ENCODE measurements around the gene RER1. TPM values are rescaled to one million over a fixed set of nuclear protein-coding genes. Genes with fewer than 3 reads are reported as not detected.

Gene RER1
- total RNA-seq, 1 donor from 2014 or later = 99.3 TPM

GRCh38 chr1:2417083-2417832 lies 25.6 kb downstream of the RER1 start:
- H3K4me3 Mint-ChIP-seq (ENCODE audit: low read depth) = no peak overlapping the region
- TF ChIP-seq CTCF (IDR thresholded peaks at IDR 0.05; ENCODE audit: unreplicated experiment) = no peak

GRCh38 chr1:2417833-2418225 lies 26.2 kb downstream of the RER1 start:
- Mint-ChIP-seq H3K4me3 (ENCODE audit: low read depth) (no peak overlapping the region), H3K27me3 (peaks cover 41% of the 10 kb centered on the region), H3K36me3 (ENCODE audit: insufficient read depth) (no peaks in the 10 kb centered on the region), H3K9me3 (ENCODE audit: low read depth) (peaks cover 1% of the 10 kb centered on the region), H3K4me1 (ENCODE audit: low read depth) (peaks cover 6% of the 10 kb centered on the region), H3K27ac (no peak overlapping the region)
- no peak for DNase-seq (ENCODE audit: low spot score, unreplicated experiment)
- no peak for TF ChIP-seq CTCF (IDR thresholded peaks at IDR 0.05; ENCODE audit: unreplicated experiment)

More at GRCh38 chr1:2417083-2417832, 25.6 kb downstream of the RER1 start:
- no peak overlapping the region for H3K27ac Mint-ChIP-seq
- H3K36me3 Mint-ChIP-seq (ENCODE audit: insufficient read depth) = no peaks in the 10 kb centered on the region
- peaks cover 6% of the 10 kb centered on the region for H3K4me1 Mint-ChIP-seq (ENCODE audit: low read depth)
- H3K27me3 Mint-ChIP-seq = peaks cover 36% of the 10 kb centered on the region
- H3K9me3 Mint-ChIP-seq (ENCODE audit: low read depth) = no peaks in the 10 kb centered on the region
- DNase-seq (ENCODE audit: low spot score, unreplicated experiment) = no peak

GRCh38 chr1:2418791-2419320 lies 27.2 kb downstream of the RER1 start:
- H3K27me3 Mint-ChIP-seq = peaks cover 49% of the 10 kb centered on the region
- H3K4me3 Mint-ChIP-seq (ENCODE audit: low read depth) = no peak overlapping the region
- no peak overlapping the region for H3K27ac Mint-ChIP-seq

GRCh38 chr1:2419416-2419815 lies 27.8 kb downstream of the RER1 start:
- DNase-seq (ENCODE audit: low spot score, unreplicated experiment) = no peak
- peaks cover 1% of the 10 kb centered on the region for H3K4me1 Mint-ChIP-seq (ENCODE audit: low read depth)
- H3K36me3 Mint-ChIP-seq (ENCODE audit: insufficient read depth) = no peaks in the 10 kb centered on the region
- no peak overlapping the region for H3K27ac Mint-ChIP-seq
- H3K27me3 Mint-ChIP-seq = peaks cover 46% of the 10 kb centered on the region
- peaks cover 3% of the 10 kb centered on the region for H3K9me3 Mint-ChIP-seq (ENCODE audit: low read depth)
- no peak overlapping the region for H3K4me3 Mint-ChIP-seq (ENCODE audit: low read depth)
- no peak for TF ChIP-seq CTCF (IDR thresholded peaks at IDR 0.05; ENCODE audit: unreplicated experiment)

More at GRCh38 chr1:2418791-2419320, 27.2 kb downstream of the RER1 start:
- no peak for TF ChIP-seq CTCF (IDR thresholded peaks at IDR 0.05; ENCODE audit: unreplicated experiment)
- peaks cover 6% of the 10 kb centered on the region for H3K4me1 Mint-ChIP-seq (ENCODE audit: low read depth)
- peaks cover 3% of the 10 kb centered on the region for H3K9me3 Mint-ChIP-seq (ENCODE audit: low read depth)
- no peak for DNase-seq (ENCODE audit: low spot score, unreplicated experiment)
- no peaks in the 10 kb centered on the region for H3K36me3 Mint-ChIP-seq (ENCODE audit: insufficient read depth)

- Mint-ChIP-seq H3K9me3 (ENCODE audit: low read depth) (peaks cover 3% of the 10 kb centered on the region), H3K4me3 (ENCODE audit: low read depth) (no peak overlapping the region), H3K36me3 (ENCODE audit: insufficient read depth) (no peaks in the 10 kb centered on the region), H3K4me1 (ENCODE audit: low read depth) (no peaks in the 10 kb centered on the region), H3K27ac (no peak overlapping the region), H3K27me3 (peaks cover 32% of the 10 kb centered on the region)
- DNase-seq (ENCODE audit: low spot score, unreplicated experiment) = no peak
- TF ChIP-seq CTCF (IDR thresholded peaks at IDR 0.05; ENCODE audit: unreplicated experiment) = no peak
These were observed 30.9 kb downstream of the RER1 start for GRCh38 chr1:2422523-2422922.
